ENCODE measurements around the gene ZIC5. TPM values are rescaled to one million over a fixed set of nuclear protein-coding genes. Genes with fewer than 3 reads are reported as not detected.

ZIC5 gene
- total RNA-seq = not detected in 2 replicates

DNA sequence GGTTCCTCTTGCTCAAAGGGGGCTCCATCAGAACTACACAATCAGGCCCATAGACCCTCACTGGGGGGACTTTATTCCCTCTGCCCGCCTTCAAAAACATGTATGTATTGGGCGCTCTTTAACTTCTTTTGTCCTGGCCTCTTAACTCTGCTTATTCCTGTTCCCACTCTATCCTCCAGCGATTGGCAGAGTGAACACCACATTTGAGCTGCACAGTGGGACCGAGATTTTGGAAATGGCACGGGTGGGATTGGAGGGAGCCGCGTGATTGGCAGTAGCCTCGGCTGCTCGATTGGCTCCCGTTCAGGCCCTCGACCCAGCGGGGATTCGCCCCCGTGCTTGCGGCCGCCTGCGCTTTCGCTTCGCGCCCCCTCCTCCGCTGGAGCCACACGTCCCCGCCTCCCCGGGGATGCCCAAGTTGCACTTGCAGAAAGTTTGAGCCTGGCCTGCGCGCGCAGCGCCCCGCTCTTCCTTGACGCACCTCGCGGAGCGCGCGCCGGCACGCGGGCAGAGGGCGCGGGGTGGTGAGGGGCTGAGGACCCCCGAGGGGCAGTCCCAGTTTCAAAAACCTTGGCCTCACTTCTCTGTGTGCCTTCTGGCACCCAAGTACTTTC, at the start of gene ZIC5:
TSS of gene ZIC5 (minus strand) at position 192 of the 614 bp plus-strand sequence. CDS start at position 28, 164 bp downstream.

DNA sequence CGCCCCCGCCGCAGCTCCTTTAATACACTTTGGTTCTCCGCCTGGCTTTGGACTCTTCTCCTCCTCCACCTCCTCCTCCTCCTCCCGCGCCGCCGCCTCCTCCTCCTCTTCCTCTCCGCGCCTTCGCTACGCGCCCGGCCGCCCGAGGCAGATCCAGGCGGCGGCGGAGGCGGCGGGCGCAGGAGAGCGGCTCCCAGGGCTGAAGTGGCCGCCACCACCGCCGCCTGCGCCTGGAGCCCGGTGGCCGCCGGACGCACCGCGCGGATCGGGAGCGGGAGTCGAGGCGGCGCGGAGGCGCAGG, 10.1 kb upstream of the ZIC5 start, which contains the start of gene ZIC2:
TSS of gene ZIC2 (plus strand) at position 50 of the 301 bp plus-strand sequence. CDS start 281 bp downstream, outside the sequence.

Other genes with a start within 250 kb of the ZIC5 start
- not detected in 2 replicates for gene ZIC2, start 10.0 kb upstream of the ZIC5 start, total RNA-seq
- gene PCCA, start 117.3 kb upstream of the ZIC5 start, total RNA-seq = 33.9 and 41.0 TPM in 2 replicates

Data from smooth muscle cell of the umbilical artery (primary cell).